Omental fat pad (tissue), 4 donors: ENCODE results near the gene ZFAND5. TPM values are rescaled to one million over a fixed set of nuclear protein-coding genes. Genes with fewer than 3 reads are reported as not detected.
A peak's percentile ranks its signal among the peaks of the same experiment; 100 is the strongest.

Experiments
- ATAC-seq: fragments of 150-250 bp; one replicate; pipeline ENCODE4 v1.9.1; 2016; ENCODE audit warnings: mild to moderate bottlenecking, moderate library complexity; ENCODE audit not compliant: low FRiP score
- DNase-seq: peaks from one replicate; pipeline ENCODE4 v3.0.0-alpha.2; 2019; ENCODE audit warnings: low spot score
- total RNA-seq, 4 donors: library from RNA; depleted of rRNA; stranded (reverse); fragments of >200 nt; gene quantifications; one replicate each; pipeline ENCODE4 v1.1.0, GENCODE V29; 2016
- TF ChIP-seq, protein P1 (sequence below), 3 donors: fragments of 450-650 bp; IDR thresholded peaks; one replicate each; pipeline ENCODE4 v1.5.1; 2016 to 2017; ENCODE audit warnings: antibody characterized with exemption in 3 of 3, mild to moderate bottlenecking in 3 of 3, moderate library complexity in 2 of 3

Gene ZFAND5
- total RNA-seq, 4 donors from 2014 or later: 251 to 647 (median 378) TPM

DNA sequence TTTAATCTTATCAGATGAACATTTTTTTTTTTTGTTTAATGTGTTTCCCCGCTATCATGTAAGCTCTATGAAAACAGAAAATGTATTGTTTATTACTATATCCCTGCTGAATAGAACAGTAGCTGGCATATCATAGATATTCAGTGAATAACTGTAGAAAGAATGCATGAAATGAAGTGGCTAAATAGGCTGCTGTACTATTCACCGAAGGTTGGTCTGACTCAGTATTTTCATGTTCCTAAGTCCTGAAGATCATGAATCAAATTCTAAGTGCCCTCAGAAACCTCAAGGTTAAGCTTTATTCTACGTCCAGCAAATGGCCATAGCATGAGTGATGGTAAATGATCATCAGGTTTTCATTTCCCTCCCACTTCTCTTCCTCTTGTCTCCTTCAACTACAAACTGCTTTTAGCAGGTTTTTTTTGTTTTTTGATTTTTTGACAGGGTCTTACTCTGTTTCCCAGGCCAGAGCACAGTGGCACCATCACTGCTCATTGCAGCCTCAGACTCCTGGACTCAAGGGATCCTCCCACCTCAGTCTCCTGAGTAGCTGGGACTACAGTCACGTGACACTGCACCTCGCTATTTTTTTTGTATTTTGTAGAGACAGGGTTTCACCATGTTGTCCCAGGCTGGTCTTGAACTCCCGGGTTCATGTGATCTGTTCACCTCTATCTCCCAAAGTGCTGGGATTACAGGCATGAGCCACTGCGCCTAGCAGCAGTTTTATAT lies 19.1 kb upstream of the ZFAND5 start:
- no peak for DNase-seq
- TF ChIP-seq, protein P1, sequence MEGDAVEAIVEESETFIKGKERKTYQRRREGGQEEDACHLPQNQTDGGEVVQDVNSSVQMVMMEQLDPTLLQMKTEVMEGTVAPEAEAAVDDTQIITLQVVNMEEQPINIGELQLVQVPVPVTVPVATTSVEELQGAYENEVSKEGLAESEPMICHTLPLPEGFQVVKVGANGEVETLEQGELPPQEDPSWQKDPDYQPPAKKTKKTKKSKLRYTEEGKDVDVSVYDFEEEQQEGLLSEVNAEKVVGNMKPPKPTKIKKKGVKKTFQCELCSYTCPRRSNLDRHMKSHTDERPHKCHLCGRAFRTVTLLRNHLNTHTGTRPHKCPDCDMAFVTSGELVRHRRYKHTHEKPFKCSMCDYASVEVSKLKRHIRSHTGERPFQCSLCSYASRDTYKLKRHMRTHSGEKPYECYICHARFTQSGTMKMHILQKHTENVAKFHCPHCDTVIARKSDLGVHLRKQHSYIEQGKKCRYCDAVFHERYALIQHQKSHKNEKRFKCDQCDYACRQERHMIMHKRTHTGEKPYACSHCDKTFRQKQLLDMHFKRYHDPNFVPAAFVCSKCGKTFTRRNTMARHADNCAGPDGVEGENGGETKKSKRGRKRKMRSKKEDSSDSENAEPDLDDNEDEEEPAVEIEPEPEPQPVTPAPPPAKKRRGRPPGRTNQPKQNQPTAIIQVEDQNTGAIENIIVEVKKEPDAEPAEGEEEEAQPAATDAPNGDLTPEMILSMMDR (IDR thresholded peaks at IDR 0.05): no peak
- ATAC-seq: no peak

DNA sequence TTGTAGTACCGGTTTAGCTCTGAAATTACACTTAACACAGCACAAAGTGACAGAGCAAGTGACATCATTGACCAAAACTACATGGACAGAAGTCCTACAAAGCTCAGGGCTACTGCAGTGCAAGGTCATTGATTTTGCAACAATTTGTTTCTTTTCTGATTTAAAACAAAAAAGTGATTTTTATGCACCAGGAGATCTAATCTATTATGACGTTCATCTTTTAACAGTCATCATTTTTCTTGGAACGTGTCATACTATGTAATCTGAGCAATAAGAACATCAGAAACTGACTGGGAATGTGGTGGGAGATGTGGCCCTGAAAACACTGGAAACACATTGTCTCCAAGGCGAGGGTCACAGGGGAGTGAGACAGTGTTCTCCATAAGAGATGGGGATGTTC lies 17.4 kb upstream of the ZFAND5 start:
- TF ChIP-seq, protein P1 (IDR thresholded peaks at IDR 0.05): no peak
- DNase-seq (no peak), ATAC-seq (no peak)

DNA sequence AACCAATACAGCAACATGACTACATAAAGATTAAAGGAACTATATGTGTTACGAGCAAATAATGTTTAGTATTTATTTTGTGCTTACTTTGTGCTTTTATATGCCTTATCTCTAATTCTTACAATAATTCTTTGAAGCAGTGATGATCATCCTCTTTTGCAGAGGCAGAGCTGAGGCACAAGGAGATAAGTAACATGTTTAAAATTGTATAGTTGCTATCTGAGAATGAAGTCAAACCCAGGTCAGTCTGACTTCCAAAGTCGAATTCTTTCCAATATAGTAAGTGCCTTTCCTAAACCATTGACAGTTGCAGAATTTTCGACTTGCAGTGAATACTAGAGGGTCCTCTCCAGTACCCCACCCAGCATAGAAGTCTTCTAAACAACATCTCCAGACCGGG lies 12.0 kb upstream of the ZFAND5 start:
- no peak for DNase-seq
- no peak for ATAC-seq
- TF ChIP-seq, protein P1 (IDR thresholded peaks at IDR 0.05): no peak

DNA sequence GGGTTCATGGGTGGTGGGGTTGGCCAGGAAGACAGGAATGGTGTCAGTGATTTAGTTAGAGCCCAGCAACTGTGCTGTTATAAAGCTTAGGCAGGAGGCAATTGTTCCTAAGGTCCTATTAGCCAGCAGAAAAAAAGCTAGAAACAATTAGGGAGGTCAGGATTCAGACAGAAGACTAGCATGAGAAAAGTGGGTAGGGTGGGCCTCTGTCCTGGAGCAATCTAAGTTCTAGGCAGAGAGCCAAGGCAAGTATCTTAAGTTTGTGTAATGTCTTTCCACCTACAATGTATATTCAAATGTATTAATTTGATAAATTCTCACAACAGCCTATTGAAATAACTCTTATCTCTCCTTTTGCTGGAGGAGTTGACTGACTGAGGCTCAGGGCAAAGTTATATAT lies 6.1 kb upstream of the ZFAND5 start:
- DNase-seq (no peak), ATAC-seq (no peak)
- TF ChIP-seq, protein P1 (IDR thresholded peaks at IDR 0.05): no peak

DNA sequence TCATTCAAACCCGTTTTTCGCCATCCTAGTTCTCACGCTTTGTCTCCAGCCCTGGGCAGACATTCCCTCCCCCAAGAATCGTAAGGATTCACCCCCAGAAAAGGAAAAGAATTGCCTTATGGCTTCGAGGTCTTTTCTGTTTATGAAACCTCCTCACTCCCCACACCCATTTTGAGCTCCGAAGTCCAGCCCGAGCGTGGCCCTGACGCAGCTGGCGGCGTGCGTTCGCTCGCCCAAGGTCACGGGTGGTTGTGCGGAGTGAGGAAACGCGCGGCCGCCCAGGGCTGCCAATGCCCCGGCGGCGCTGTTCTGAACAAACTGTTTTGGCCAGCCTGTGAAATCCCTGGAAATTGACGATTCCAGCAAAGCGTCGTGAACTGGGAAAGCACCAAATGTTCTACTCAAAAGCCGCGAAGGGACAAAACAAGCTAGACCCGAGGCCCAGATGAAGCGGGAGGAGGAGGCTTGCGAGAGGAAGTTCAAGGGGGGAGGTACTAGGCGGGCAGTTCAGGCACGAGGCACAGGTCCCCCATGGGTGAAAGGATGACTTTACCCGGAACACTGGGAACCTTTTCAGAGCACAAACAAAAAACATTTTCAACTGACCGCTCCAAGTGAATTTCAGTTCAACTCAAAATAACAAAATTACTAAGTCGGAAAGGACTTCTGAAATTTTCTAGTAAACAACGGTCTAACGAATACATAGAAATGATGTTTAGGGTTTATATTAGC lies 683 bp upstream of the ZFAND5 start:
- ATAC-seq (peak; percentile 85), DNase-seq (peak; percentile 60)
- TF ChIP-seq, protein P1 (IDR thresholded peaks at IDR 0.05): peak in 1 of 3 donors; percentile 14

DNA sequence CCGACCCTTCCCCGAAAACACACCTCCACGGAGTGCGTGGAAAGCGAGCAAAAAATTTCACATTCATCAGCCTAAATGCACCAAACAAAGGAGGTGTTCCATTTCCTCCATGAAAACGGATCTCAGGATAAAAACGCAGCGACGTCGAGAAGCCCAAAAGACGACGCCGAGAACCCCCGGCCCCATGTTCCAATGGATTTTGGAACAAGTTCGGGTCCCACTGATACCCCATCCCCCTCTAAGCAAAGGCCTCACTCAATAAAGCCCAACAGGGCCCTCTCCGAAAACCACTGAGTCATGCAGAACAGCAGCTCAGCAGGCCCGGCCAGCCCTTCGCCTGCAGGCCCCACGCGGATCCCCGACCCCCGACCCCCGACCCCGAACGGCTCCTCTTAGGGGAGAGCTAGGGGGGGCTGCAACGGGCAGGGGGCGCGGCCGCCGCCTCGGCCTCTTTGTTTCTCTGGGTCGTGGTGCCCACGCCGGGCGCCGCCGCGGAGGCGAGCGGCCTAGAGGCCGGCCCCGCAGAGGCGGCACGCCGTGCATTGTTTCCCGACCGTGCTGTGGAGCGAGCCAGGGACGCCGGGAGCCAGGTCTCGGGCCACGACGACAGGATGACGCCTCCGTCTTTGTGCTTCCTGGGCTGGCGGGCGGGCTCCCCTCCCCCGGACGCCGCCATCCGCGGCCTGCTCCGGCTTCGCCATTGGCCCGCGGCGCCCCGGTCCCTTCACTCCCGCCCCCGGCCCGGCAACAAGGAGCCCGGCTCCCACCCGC lies 915 bp downstream of the ZFAND5 start:
- no peak for DNase-seq
- TF ChIP-seq, protein P1 (IDR thresholded peaks at IDR 0.05): no peak
- ATAC-seq: peak; percentile 8
